Ascending aorta (tissue), 2 donors: ENCODE measurements around the gene DOCK2. TPM values are rescaled to one million over a fixed set of nuclear protein-coding genes. Genes with fewer than 3 reads are reported as not detected.

Source experiments
- DNase-seq, 2 donors: peaks; one replicate each; pipeline ENCODE4 v3.0.0-alpha.2; 2019; ENCODE audit warnings: low spot score in 2 of 2
- H3K27ac ChIP-seq, 2 donors: fragments of 200-600 bp; sonication (generic); one replicate each; pipeline ENCODE4 v1.5.1; 2016 to 2017; ENCODE audit warnings: mild to moderate bottlenecking in 1 of 2
- H3K27me3 ChIP-seq: fragments of 200-600 bp; sonication (generic); one replicate; pipeline ENCODE4 v1.5.1; 2017
- H3K36me3 ChIP-seq, 2 donors: fragments of 200-600 bp; sonication (generic); one replicate each; pipeline ENCODE4 v1.5.1; 2016
- H3K4me1 ChIP-seq, 2 donors: fragments of 200-600 bp; sonication (generic); one replicate each; pipeline ENCODE4 v1.5.1; 2016 to 2017; ENCODE audit warnings: mild to moderate bottlenecking in 1 of 2
- H3K4me3 ChIP-seq, 2 donors: fragments of 200-600 bp; sonication (generic); one replicate each; pipeline ENCODE4 v1.5.1; 2016 to 2017; ENCODE audit warnings: mild to moderate bottlenecking in 1 of 2
- H3K9me3 ChIP-seq, 2 donors: fragments of 200-600 bp; sonication (generic); one replicate each; pipeline ENCODE4 v1.5.1; 2016
- CTCF ChIP-seq, 3 experiments: fragments of 200-600 bp in 2 of 3; fragments of 450-650 bp in 1 of 3; sonication (generic) in 2 of 3; IDR thresholded peaks; one replicate each; pipeline ENCODE4 v1.5.1; 2016 to 2019; ENCODE audit warnings: antibody characterized with exemption in 3 of 3, mild to moderate bottlenecking in 1 of 3, moderate library complexity in 1 of 3
- intact Hi-C: fragments of 100-400 bp; cut with DNase I; formaldehyde crosslinking; loops from one replicate; pipeline ENCODE4 v1.15.1; 2023
- total RNA-seq: library from RNA; depleted of rRNA; stranded (reverse); fragments of >200 nt; gene quantifications from one replicate; pipeline ENCODE4 v1.1.0, GENCODE V29; 2016

The DOCK2 gene
- total RNA-seq, 1 donor from 2014 or later: 33.1 TPM

- no peaks in the 10 kb centered on the region for H3K36me3 ChIP-seq
- DNase-seq: peak in 1 of 2 donors; percentile 33
- TF ChIP-seq CTCF (IDR thresholded peaks at IDR 0.05): no peak
- intact Hi-C loops: no loop called here
- H3K27me3 ChIP-seq: no peaks in the 10 kb centered on the region
- no peak overlapping the region for H3K27ac ChIP-seq
- H3K4me1 ChIP-seq: no peaks in the 10 kb centered on the region
- no peaks in the 10 kb centered on the region for H3K9me3 ChIP-seq
- H3K4me3 ChIP-seq: no peak overlapping the region
Measured at GRCh38 chr5:170080217-170080616, 443.1 kb downstream of the DOCK2 start.

- TF ChIP-seq CTCF (IDR thresholded peaks at IDR 0.05): no peak
- no peak for DNase-seq
- intact Hi-C loops: no loop called here
- Histone ChIP-seq H3K27me3 (no peaks in the 10 kb centered on the region), H3K9me3 (no peaks in the 10 kb centered on the region), H3K4me3 (no peak overlapping the region), H3K36me3 (no peaks in the 10 kb centered on the region), H3K4me1 (no peaks in the 10 kb centered on the region), H3K27ac (no peak overlapping the region)
Measured at GRCh38 chr5:170080786-170081445, 443.8 kb downstream of the DOCK2 start.

GRCh38 chr5:170081616-170082015, 444.5 kb downstream of the DOCK2 start:
- H3K4me1 ChIP-seq: no peaks in the 10 kb centered on the region
- no peaks in the 10 kb centered on the region for H3K36me3 ChIP-seq
- no peaks in the 10 kb centered on the region for H3K9me3 ChIP-seq
- H3K27ac ChIP-seq: no peak overlapping the region
- no peak overlapping the region for H3K4me3 ChIP-seq
- no peak for DNase-seq
- TF ChIP-seq CTCF (IDR thresholded peaks at IDR 0.05): no peak
- H3K27me3 ChIP-seq: no peaks in the 10 kb centered on the region
- intact Hi-C loops: no loop called here

- H3K9me3 ChIP-seq: no peaks in the 10 kb centered on the region
- no peak for TF ChIP-seq CTCF (IDR thresholded peaks at IDR 0.05)
- H3K27me3 ChIP-seq: no peaks in the 10 kb centered on the region
- H3K36me3 ChIP-seq: no peaks in the 10 kb centered on the region
- H3K4me1 ChIP-seq: no peaks in the 10 kb centered on the region
- intact Hi-C loops: no loop called here
- no peak overlapping the region for H3K4me3 ChIP-seq
- DNase-seq: no peak
- no peak overlapping the region for H3K27ac ChIP-seq
Measured at GRCh38 chr5:170082701-170083100, 445.6 kb downstream of the DOCK2 start.

- Histone ChIP-seq H3K9me3 (no peaks in the 10 kb centered on the region), H3K27ac (no peak overlapping the region), H3K4me3 (no peak overlapping the region), H3K4me1 (no peaks in the 10 kb centered on the region), H3K36me3 (no peaks in the 10 kb centered on the region), H3K27me3 (no peaks in the 10 kb centered on the region)
- TF ChIP-seq CTCF (IDR thresholded peaks at IDR 0.05): no peak
- DNase-seq: peak in 1 of 2 donors; percentile 12
- intact Hi-C loops: no loop called here
Measured at GRCh38 chr5:170087168-170087817, 450.2 kb downstream of the DOCK2 start.
